ENCODE results near the gene C5.

GRCh38 chr9:121023064-121023463 is 27.0 kb downstream of the C5 start:
- TF ChIP-seq CTCF (IDR thresholded peaks at IDR 0.05) (no peak), EP300 (IDR thresholded peaks at IDR 0.05) (no peak)
